OCI-LY3 (cell line): Measurements from ENCODE around the gene ARHGAP25.

ENCODE experiments used
- EZH2phosphoT487 ChIP-seq: fragments of 200-600 bp; shearing (Covaris generic); IDR thresholded peaks from 2 replicates; pipeline ENCODE4 v1.6.1; 2018; ENCODE audit warnings: antibody characterized with exemption, mixed run types, low read depth
- TF ChIP-seq, protein P1 (sequence below): fragments of 200-600, 300-600 bp; sonication (generic); IDR thresholded peaks from 2 replicates; pipeline ENCODE4 v1.5.1; 2014; ENCODE audit warnings: antibody characterized with exemption, low read length, low read depth

DNA sequence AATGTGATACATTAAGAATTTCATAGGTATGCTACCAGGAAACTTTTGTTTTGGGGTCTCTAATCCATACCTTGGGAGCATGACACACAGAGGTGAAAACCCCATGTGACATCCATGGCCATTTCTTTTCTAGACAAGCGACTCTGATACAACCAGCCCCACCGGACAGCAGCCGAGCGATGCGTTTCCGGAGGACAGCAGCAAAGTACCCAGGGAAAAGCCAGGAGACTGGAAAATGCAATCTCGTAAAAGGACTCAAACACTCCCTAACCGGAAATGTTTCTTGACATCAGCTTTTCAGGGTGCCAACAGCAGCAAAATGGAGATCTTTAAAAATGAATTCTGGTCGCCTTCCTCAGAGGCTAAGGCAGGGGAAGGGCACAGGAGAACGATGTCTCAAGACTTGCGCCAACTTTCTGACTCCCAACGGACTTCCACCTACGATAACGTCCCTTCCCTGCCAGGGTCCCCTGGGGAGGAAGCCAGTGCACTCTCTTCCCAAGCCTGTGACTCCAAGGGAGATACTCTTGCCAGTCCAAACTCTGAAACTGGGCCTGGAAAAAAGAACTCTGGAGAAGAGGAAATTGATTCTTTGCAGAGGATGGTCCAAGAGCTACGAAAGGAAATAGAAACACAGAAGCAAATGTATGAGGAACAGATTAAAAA is 87.7 kb downstream of the ARHGAP25 start:
- TF ChIP-seq, protein P1, sequence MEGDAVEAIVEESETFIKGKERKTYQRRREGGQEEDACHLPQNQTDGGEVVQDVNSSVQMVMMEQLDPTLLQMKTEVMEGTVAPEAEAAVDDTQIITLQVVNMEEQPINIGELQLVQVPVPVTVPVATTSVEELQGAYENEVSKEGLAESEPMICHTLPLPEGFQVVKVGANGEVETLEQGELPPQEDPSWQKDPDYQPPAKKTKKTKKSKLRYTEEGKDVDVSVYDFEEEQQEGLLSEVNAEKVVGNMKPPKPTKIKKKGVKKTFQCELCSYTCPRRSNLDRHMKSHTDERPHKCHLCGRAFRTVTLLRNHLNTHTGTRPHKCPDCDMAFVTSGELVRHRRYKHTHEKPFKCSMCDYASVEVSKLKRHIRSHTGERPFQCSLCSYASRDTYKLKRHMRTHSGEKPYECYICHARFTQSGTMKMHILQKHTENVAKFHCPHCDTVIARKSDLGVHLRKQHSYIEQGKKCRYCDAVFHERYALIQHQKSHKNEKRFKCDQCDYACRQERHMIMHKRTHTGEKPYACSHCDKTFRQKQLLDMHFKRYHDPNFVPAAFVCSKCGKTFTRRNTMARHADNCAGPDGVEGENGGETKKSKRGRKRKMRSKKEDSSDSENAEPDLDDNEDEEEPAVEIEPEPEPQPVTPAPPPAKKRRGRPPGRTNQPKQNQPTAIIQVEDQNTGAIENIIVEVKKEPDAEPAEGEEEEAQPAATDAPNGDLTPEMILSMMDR, result no peak
- no peak for TF ChIP-seq EZH2phosphoT487
